HFF-Myc (cell line): ENCODE measurements around the gene HSPA5.
"Not testable (repeated sequence)": the region's sequence is repeated elsewhere in the genome, so short reads cannot be mapped to it uniquely, and the experiment has no call there.

Source experiments
- DNase-seq: peaks from one replicate; pipeline ENCODE4 v3.0.0-alpha.2; 2011; ENCODE audit warnings: low read depth; ENCODE audit errors: extremely low read depth
- H3K4me3 ChIP-seq: replicated peaks from 2 replicates; pipeline ENCODE4 v1.5.1; 2011; ENCODE audit warnings: low read depth, mild to moderate bottlenecking, control low read depth, low read length
- CTCF ChIP-seq: IDR thresholded peaks from 2 replicates; pipeline ENCODE4 v1.5.1; 2012; ENCODE audit warnings: mild to moderate bottlenecking, low read depth, low read length, control low read depth; ENCODE audit errors: missing control alignments

HSPA5 gene

DNA sequence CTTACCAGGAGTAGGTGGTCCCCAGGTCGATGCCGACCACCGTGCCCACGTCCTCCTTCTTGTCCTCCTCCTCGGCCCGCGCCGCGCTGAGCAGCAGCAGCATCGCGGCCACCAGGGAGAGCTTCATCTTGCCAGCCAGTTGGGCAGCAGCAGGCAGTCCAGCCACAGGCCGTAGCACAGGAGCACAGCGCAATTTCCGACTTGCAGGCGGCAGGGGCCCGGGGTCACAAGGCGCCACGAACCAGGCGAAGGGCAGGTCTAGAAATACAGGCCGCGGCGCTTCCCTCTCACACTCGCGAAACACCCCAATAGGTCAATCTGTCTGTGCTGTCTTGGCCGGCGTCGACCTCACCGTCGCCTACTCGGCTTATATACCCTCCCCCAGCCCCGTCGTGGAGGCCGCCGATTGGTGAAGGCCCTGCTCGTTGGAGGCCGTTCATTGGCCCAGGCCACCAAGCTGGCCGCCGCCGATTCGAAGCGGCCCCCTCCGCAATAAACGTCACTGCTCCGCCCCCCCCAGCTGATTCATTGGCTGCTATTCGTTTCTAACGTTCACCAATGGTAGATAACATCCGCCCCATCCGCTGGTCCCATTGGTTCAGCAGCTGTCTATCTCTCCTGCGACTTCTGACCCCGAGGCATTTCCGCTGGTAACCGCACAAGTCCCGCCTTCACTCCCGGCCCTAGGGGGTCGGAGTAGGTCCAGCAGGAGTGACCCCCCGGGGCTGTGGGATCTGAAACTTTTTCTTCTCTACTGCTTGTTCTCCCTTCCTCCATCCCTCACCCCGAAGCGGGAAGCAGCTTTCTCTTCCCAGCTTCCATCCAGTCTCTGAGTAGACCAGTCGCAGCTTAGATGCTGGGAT, at the start of gene HSPA5:
Gene HSPA5, minus strand, starts transcription at position 344 of the 863 bp plus-strand sequence. Its CDS starts 217 bp downstream, at position 127.
- peak within 1 kb of the TSS; percentile 97 for H3K4me3 ChIP-seq
- no peak for TF ChIP-seq CTCF
- peak; percentile 99 for DNase-seq

DNA sequence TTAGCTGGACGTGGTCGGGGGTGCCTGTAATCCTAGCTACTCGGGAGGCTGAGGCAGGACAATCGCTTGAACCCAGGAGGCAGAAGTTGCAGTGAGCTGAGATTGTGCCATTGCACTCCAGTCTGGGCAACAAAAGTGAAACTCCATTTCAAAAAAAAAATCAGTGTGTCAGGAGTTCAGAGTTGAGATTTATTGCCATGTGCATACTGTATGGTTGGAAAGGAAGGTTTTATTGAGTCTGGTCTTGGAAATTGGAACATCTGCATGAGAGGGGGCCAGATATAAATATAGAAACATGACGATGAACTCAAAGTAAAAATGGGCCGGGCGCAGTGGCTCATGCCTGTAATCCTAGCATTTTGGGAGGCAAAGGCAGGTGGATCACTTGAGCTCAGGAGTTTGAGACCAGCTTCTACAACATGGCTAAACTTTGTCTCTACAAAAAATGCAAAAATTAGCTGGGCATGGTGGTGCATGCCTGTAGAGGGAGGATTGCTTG, 45.8 kb upstream of the HSPA5 start:
- not testable (repeated sequence) for H3K4me3 ChIP-seq, DNase-seq

DNA sequence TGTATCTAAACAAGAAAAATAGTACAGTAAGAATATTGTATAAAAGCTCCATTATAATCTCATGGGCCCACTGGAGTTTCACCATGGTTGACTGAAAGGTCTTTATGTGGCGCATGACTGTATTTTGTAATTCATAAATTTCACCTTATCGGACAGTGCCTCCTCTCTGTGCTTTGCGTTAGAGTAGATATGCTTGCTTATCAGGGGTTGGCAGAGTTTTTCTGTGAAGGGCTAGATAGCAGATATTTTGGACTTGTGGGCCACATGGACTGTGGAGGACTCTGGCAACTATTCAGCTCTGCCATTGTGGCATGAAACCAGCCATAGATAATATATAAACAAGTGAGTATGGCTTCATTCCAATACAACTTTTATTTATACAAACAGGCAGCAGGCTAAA, 43.7 kb upstream of the HSPA5 start:
- DNase-seq: no peak

GRCh38 chr9:125280945-125281344, 39.8 kb upstream of the HSPA5 start:
- TF ChIP-seq CTCF: no peak
- DNase-seq: no peak

More for the DNA sequence above, 43.7 kb upstream of the HSPA5 start:
- TF ChIP-seq CTCF: no peak
- no peak overlapping the region for H3K4me3 ChIP-seq

GRCh38 chr9:125277411-125277810, 36.3 kb upstream of the HSPA5 start:
- no peak overlapping the region for H3K4me3 ChIP-seq
- TF ChIP-seq CTCF: no peak
- no peak for DNase-seq

More at GRCh38 chr9:125280945-125281344, 39.8 kb upstream of the HSPA5 start:
- H3K4me3 ChIP-seq: no peak overlapping the region

DNA sequence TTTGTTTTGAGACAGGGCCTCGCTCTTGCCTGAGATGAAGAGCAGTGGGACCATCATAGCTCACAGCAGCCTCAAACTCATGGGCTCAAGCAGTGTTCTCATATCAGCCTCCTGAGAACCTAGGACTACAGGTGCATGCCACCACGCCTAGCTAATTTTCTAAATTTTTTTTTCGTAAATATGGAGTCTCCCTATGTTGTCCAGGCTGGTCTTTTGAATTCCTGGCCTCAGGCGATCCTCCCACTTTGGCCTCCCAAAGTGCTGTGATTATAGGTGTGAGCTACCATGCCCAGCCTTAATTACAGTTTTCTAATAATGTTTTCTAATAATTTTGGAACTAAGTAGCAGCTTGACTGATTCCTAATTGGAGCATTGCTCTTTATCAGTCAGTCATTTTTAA, 35.6 kb upstream of the HSPA5 start:
- no peak for TF ChIP-seq CTCF
- no peak for DNase-seq

DNA sequence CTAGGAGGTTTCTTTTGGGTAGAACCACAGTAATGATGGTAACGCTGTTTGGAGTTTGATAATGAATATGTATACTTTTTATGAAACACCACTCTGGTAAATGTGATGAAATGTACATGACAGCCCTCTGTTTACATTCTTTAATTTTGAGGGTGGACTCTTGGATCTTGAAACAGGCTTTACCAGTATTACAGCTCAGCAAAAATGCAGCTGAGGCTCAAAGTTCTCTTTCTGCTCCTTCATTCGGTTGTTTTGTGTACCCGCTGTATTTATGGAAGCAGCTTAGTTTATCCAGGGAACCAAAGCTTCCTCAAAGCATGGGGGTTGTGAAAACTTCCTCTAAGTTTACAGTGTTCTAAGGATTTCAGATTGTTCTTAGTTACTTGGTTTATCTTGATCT, 31.6 kb upstream of the HSPA5 start:
- H3K4me3 ChIP-seq: no peak overlapping the region
- no peak for DNase-seq
- no peak for TF ChIP-seq CTCF

More for the DNA sequence above, 35.6 kb upstream of the HSPA5 start:
- no peak overlapping the region for H3K4me3 ChIP-seq
